GM19023 (cell line): ENCODE results near the gene TNRC6A.
"Not testable (repeated sequence)": the region's sequence is repeated elsewhere in the genome, so short reads cannot be mapped to it uniquely, and the experiment has no call there.

ENCODE experiments used
- ATAC-seq: cut with Tn5 transposase; IDR thresholded peaks from one replicate; pipeline ENCODE4 v1.9.1; 2021; ENCODE audit warnings: mild to moderate bottlenecking, moderate library complexity; ENCODE audit not compliant: unreplicated experiment

TNRC6A gene

GRCh38 chr16:24729243-24729950 is at the start of gene TNRC6A:
Gene TNRC6A (plus strand): TSS chr16:24729651. CDS start chr16:24729842, 191 bp downstream.
- ATAC-seq: peak; percentile 95

DNA sequence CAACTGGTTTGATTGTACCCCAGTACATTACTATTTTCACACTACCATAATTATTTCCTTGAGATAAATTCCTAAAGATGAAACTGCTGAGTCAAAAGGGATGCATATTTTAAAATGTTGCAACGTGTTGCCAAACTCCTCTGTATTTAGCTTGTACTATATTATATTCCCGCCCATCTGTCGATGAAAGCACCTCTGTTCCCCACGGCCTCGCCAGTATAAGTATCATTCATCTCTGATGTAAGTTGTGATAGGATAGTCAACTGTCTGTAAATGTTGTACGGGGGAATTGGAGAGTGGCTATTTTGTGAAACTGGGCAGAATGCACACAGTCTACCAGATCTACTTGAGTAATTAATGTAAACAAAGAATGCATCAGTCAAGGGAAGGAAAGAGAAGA is 47.7 kb upstream of the TNRC6A start:
- ATAC-seq: no peak

DNA sequence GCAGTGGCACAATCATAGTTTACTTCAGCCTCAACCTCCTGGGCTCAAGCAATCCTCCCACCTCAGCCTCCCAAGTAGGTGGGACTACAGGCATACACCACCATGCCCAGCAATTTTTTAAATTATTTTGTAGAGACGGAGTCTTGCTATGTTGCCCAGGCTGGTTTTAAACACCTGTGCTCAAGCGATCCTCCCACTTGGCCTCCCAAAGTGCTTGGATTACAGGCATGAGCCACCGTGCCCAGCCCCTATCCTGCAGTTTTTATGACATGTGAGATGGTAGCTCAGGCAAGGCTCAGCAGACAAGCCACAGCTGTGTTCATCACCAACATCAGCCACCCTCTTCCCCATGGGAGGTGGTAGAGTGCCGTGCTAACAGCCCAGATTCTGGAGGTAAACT is 46.2 kb upstream of the TNRC6A start:
- no peak for ATAC-seq

GRCh38 chr16:24683847-24684493 is 45.5 kb upstream of the TNRC6A start:
- ATAC-seq: no peak

GRCh38 chr16:24685539-24686432 is 43.7 kb upstream of the TNRC6A start:
- ATAC-seq: no peak

GRCh38 chr16:24686678-24687077 is 42.8 kb upstream of the TNRC6A start:
- no peak for ATAC-seq

GRCh38 chr16:24688359-24688758 is 41.1 kb upstream of the TNRC6A start:
- no peak for ATAC-seq

GRCh38 chr16:24689128-24689527 is 40.3 kb upstream of the TNRC6A start:
- no peak for ATAC-seq

DNA sequence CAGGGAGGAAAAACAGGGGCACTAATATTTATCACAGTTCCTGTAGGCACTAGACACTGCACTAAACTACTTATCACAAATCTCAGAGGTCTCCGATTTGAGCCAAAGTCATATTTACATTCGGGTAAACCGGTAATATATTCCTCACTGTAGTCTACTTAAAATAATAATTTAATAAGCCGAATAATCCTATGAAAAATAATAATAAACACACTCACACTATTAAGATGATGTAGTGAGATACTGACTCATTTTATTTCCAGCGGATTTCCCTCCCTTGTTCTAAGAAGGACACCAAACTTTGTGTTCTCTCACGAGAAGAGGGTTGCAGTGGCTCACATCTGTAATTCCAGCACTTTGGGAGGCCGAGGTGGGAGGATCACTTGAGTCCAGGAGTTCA is 36.6 kb upstream of the TNRC6A start:
- ATAC-seq: no peak

DNA sequence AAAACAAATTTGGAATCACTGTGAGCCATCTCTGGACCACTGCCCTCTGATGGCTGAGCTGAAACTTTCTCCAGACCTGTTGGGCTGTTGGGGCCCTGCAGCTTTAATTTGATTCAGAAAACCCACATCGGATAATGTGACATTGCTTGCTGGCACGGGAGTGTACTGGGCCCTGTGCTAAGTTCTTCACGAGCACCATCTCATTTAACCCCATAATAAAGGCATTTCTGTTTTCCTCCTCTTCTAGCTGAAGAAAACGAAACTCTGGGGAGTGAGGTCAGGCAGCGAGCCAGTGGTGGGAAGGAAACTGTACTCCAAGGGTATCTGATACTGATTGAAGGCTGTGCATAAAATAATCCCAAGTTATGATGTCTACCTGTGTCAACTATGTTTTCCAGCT is 34.5 kb upstream of the TNRC6A start:
- no peak for ATAC-seq

DNA sequence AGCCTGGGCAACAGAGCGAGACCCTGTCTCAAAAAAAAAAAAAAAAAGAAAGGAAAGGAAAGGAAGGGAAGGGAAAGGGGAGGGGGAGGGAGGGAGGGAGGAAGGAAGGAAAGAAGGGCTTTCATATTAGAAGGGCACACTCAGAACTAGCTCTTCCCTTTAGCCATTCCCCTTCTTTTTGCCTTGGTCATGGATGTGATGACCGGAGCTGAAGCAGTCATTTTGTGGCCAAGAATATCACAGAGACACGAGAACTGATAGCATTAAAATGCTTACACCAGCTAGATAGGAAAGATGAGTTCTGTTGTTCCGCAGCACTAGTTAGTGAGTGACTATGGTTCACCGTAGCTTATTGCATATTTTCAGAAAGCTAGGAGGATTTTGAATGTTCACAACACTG is 32.8 kb upstream of the TNRC6A start:
- ATAC-seq: no peak

GRCh38 chr16:24698308-24698707 is 31.1 kb upstream of the TNRC6A start:
- ATAC-seq: no peak

DNA sequence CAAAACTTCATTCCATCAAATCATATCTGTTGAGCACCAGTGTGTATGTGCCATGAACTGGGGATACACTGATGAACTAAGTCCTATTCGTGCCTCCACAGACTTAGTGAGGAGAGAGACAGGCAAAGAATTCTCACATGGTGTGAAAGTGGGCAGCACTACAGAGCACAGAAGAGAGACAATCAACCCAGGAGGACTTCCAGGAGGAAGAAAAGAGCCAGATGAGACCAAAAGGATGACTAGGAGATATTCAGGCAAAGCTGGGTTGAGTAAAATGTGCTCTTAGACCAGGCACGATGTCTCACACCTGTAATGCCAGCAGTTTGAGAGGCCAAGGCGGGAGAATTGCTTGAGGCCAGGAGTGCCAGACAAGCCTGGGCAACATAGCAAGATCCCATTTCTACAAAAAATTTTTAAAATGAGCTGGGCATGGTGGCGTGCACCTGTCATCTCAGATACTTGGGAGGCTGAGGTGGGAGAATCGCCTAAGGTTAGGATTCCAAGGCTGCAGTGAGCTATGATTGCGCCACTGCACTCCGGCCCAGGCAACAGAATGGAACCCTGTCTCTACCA is 30.2 kb upstream of the TNRC6A start:
- ATAC-seq: no peak

DNA sequence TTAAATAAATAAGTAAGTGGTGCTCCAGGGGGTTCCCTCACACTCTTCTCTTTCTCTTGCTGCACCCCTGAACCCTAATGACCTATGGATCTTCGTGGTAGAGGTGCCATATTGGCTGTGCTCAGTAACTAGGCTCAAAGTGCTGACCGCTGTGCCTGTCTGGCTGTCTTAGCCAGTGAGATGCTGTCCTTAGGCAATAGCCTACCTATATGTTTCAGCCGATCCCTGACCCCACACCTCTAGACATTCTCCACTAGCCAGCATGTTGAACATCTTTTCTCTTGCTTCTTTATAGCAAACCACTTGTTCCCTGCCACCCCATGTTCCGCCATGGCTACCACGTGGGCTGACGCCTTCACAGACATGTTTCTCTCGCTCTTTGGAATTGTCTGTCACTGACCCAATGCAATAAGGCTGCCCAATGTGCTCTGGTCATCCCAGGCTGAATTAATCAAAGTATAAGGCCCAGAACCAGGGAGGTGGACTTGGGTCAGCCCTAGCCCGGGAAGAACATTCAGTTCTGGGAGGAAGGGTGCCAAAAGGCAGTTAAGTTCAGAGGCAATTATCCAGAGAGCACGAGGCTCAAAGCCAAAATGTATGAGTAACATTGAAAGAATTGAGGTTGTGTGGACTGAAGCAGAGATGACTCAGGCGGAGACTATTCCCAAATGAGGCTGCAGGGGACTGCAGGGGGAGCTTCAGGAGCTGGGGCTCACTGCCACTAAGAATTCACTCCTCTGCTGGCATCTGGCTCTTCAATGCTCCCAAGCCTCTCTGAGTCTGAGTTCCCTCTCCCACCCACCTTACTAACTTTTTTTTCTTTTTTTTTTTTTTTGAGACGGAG is 28.7 kb upstream of the TNRC6A start:
- ATAC-seq: no peak

DNA sequence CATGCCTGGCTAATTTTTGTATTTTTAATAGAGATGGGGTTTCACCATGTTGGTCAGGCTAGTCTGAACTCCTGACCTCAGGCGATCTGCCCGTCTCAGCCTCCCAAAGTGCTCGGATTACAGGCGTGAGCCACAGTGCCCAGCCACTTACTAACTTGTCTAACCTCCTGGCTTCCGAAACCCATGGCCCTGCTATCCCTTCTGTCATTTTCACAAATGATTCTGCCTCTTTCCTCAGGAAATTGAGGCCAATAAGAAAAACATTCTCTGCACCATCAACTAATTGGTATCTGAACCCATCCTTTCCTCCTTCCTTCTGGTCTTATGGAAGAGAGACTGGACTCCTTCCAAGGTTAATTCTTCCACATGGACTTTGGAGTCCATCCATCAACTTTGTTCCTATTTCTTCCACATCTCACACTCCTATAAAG is 27.9 kb upstream of the TNRC6A start:
- no peak for ATAC-seq

DNA sequence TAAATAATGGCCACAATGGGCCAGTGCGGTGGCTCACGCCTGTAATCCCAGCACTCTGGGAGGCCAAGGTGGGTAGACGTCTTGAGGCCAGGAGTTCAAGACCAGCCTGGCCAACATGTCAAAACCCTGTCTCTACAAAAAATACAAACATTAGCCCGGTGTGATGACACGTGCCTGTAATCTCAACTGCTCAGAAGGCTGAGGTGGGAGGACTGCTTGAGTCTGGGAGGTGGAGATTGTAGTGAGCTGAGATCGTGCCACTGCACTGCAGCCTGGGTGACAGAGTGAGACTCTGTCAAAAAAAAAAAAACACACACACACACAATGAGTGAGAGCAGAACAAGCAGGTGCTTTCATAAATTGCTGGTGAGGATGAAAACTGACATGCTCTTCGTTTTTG is 21.7 kb upstream of the TNRC6A start:
- not testable (repeated sequence) for ATAC-seq

DNA sequence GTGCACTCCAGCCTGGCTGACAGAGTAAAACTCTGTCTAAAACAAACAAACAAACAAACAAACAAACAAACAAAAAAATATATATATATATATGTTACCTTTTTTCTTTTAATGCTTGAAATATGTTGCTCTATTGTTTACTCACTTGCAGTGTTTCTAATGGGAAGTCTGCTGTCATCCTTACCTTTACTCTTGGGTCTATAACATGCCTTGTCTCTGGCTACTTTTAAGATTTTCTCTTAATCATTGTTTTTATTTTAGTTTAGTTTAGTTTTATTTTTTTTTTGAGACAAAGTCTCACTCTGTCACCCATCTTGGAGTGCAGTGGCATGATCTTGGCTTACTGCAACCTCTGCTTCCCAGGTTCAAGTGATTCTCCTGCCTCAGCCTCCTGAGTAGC is 16.1 kb upstream of the TNRC6A start:
- no peak for ATAC-seq

GRCh38 chr16:24717411-24717810 is 12.0 kb upstream of the TNRC6A start:
- no peak for ATAC-seq

DNA sequence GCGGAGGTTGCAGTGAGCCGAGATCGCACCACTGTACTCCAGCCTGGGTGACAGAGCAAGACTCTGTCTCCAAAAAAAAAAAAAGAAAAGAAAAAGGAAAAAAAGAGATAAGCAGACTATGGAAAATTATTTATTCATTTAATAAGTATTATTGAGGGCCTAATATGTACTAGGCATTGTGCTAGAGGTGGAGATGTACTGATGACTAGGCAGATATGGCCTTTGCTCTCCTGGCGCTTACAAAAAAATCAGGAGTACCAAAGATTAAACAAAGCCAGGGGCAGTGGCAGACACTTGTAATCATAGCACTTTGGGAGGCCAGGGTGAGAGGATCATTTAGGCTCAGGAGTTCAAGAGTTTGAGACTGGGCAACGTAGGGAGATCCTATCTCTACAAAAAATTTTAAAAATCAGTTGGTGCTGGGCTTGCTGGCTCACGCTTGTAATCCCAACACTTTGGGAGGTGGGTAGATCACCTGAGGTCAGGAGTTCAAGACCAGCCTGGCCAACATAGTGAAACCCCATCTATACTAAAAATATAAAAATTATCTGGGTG is 10.4 kb upstream of the TNRC6A start:
- ATAC-seq: no peak

DNA sequence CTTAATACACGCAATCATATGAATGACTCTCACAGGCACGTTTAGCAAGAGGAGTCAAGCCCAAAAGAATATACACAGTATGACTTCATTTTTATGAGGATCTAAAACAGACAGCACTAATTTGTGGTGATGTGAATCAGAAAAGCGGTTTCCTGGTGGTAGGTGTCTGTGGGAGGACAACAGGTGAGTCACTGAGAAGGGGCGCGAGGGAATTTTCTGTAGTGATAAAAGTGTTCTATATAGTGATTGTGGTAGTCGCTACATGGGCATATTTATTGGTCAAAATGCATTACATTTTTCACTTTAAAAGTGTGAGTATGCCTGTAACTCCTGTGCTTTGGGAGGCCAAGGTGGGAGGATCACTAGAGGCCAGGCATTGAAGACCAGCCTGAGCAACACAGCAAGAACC is 7.6 kb upstream of the TNRC6A start:
- ATAC-seq: no peak
